ENCODE results near the gene SMCR8. TPM values are rescaled to one million over a fixed set of nuclear protein-coding genes. Genes with fewer than 3 reads are reported as not detected.

SMCR8 gene
- total RNA-seq, 1 experiment from 2014 or later: 22.4 TPM

DNA sequence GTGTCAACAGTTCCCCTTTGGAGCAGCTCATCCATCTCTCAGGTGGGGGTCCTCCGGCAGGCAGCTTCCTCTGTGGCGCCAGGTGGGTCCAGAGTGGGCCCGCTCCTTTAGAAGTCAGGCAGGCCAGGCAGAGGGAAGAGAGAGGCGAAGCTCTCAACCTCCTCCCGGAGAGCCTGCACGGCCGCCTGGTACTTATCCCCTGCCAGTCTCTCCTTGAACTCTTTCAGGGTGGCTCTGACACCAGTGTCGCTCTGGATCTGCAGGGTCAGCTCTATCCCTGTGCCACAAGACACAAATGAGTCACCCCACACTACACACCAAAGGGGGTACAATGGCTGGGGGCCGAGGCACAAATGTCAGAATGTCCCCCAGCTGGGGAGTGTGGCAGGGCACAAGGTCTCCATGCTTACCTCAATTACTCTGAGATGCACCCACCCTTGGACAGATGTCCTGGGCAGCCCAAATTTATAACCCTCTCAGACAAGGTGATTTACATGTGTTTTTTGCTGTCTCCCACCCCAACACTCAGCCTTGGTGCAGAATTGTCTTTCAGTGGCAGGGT, 13.6 kb downstream of the SMCR8 start:
- no CpG with 5 or more reads among the region's 9 CpGs for WGBS (ENCODE audit: extremely low coverage, insufficient read length, low lambda C conversion rate)
- Mint-ChIP-seq H3K9me3 (peaks cover 0 to 2% of the 10 kb centered on the region in 2 experiments; a peak in 2 of 5 replicates), H3K4me1 (no peaks in the 10 kb centered on the region), H3K27me3 (ENCODE audit: low read depth) (peaks cover 1% of the 10 kb centered on the region; the same call in 1 of the 2 replicates), H3K4me3 (no peak overlapping the region), H3K36me3 (ENCODE audit: insufficient read depth in 1 of 3, low read depth in 3 of 3) (peaks cover 34 to 81% (median 51%) of the 10 kb centered on the region in 3 experiments), H3K27ac (no peak overlapping the region; a peak in 1 of 7 replicates)
- H4K5ac ChIP-seq (ENCODE audit: insufficient read length, low read depth, low read length): no peak overlapping the region
- H3K4me1 ChIP-seq (ENCODE audit: insufficient read depth, low read length): no peaks in the 10 kb centered on the region
- no peaks in the 10 kb centered on the region for H3K79me2 ChIP-seq (ENCODE audit: insufficient read depth, low read length)
- no peak overlapping the region for H3K4me2 ChIP-seq (ENCODE audit: insufficient read depth, insufficient read length, low read length)
- H4K8ac ChIP-seq (replicated peaks; ENCODE audit: insufficient read length, low read depth, low read length): no peak overlapping the region
- H2BK15ac ChIP-seq (ENCODE audit: low read depth, low read length): no peak overlapping the region
- no peak overlapping the region for H3T11ph ChIP-seq (ENCODE audit: low read length)
- H4K91ac ChIP-seq (ENCODE audit: insufficient read length, low read depth, low read length): no peak overlapping the region
- H3K23ac ChIP-seq (ENCODE audit: insufficient read length, low read depth, low read length): no peak overlapping the region
- H3K79me1 ChIP-seq (ENCODE audit: insufficient read depth, low read depth, low read length, poor library complexity, severe bottlenecking): no peaks in the 10 kb centered on the region
- H3K27me3 ChIP-seq (ENCODE audit: insufficient read depth, low read length): no peaks in the 10 kb centered on the region
- H3K9ac ChIP-seq (ENCODE audit: extremely low read depth, insufficient read length, low read length): no peak overlapping the region
- no peak overlapping the region for H2BK12ac ChIP-seq (ENCODE audit: insufficient read length, low read depth, low read length)
- no peak for DNase-seq
- no peak overlapping the region for H3K18ac ChIP-seq (ENCODE audit: insufficient read length, low read depth, low read length)
- H3K14ac ChIP-seq (ENCODE audit: insufficient read depth, low read length): no peak overlapping the region
- H4K20me1 ChIP-seq (ENCODE audit: control insufficient read depth, insufficient read depth, insufficient read length): no peaks in the 10 kb centered on the region
- no peaks in the 10 kb centered on the region for H3K23me2 ChIP-seq (ENCODE audit: insufficient read length, low read depth, low read length, poor library complexity, severe bottlenecking)
- no peaks in the 10 kb centered on the region for H3K9me3 ChIP-seq (ENCODE audit: control insufficient read depth, low read depth, low read length)
- no peak overlapping the region for H2BK5ac ChIP-seq (ENCODE audit: insufficient read length, low read length)
- H2AFZ ChIP-seq (ENCODE audit: low read length): no peak overlapping the region
- no peak overlapping the region for H2AK5ac ChIP-seq (ENCODE audit: insufficient read length, low read length)
- TF ChIP-seq, protein P1, sequence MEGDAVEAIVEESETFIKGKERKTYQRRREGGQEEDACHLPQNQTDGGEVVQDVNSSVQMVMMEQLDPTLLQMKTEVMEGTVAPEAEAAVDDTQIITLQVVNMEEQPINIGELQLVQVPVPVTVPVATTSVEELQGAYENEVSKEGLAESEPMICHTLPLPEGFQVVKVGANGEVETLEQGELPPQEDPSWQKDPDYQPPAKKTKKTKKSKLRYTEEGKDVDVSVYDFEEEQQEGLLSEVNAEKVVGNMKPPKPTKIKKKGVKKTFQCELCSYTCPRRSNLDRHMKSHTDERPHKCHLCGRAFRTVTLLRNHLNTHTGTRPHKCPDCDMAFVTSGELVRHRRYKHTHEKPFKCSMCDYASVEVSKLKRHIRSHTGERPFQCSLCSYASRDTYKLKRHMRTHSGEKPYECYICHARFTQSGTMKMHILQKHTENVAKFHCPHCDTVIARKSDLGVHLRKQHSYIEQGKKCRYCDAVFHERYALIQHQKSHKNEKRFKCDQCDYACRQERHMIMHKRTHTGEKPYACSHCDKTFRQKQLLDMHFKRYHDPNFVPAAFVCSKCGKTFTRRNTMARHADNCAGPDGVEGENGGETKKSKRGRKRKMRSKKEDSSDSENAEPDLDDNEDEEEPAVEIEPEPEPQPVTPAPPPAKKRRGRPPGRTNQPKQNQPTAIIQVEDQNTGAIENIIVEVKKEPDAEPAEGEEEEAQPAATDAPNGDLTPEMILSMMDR (conservative IDR thresholded peaks at IDR 0.05): no peak
- no peak overlapping the region for H3K27ac ChIP-seq (ENCODE audit: insufficient read length, low read depth, low read length)
- no peak overlapping the region for H3K56ac ChIP-seq (ENCODE audit: insufficient read length, low read depth, low read length)
- H2BK20ac ChIP-seq (ENCODE audit: low read depth, low read length, poor library complexity, severe bottlenecking): no peak overlapping the region
- no peak overlapping the region for H2BK120ac ChIP-seq (ENCODE audit: low read depth, low read length, poor library complexity, severe bottlenecking)
- no peak overlapping the region for H3K4ac ChIP-seq (ENCODE audit: low read depth, low read length)
